Measurements from ENCODE around the gene RRP1B. TPM values are rescaled to one million over a fixed set of nuclear protein-coding genes. Genes with fewer than 3 reads are reported as not detected.
A peak's percentile ranks its signal among the peaks of the same experiment; 100 is the strongest.
"Not testable (repeated sequence)": the region's sequence is repeated elsewhere in the genome, so short reads cannot be mapped to it uniquely, and the experiment has no call there.

Gene RRP1B, protein sequence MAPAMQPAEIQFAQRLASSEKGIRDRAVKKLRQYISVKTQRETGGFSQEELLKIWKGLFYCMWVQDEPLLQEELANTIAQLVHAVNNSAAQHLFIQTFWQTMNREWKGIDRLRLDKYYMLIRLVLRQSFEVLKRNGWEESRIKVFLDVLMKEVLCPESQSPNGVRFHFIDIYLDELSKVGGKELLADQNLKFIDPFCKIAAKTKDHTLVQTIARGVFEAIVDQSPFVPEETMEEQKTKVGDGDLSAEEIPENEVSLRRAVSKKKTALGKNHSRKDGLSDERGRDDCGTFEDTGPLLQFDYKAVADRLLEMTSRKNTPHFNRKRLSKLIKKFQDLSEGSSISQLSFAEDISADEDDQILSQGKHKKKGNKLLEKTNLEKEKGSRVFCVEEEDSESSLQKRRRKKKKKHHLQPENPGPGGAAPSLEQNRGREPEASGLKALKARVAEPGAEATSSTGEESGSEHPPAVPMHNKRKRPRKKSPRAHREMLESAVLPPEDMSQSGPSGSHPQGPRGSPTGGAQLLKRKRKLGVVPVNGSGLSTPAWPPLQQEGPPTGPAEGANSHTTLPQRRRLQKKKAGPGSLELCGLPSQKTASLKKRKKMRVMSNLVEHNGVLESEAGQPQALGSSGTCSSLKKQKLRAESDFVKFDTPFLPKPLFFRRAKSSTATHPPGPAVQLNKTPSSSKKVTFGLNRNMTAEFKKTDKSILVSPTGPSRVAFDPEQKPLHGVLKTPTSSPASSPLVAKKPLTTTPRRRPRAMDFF
- 10 to 100 TPM; 52.6 to 62.0 TPM for total RNA-seq

DNA sequence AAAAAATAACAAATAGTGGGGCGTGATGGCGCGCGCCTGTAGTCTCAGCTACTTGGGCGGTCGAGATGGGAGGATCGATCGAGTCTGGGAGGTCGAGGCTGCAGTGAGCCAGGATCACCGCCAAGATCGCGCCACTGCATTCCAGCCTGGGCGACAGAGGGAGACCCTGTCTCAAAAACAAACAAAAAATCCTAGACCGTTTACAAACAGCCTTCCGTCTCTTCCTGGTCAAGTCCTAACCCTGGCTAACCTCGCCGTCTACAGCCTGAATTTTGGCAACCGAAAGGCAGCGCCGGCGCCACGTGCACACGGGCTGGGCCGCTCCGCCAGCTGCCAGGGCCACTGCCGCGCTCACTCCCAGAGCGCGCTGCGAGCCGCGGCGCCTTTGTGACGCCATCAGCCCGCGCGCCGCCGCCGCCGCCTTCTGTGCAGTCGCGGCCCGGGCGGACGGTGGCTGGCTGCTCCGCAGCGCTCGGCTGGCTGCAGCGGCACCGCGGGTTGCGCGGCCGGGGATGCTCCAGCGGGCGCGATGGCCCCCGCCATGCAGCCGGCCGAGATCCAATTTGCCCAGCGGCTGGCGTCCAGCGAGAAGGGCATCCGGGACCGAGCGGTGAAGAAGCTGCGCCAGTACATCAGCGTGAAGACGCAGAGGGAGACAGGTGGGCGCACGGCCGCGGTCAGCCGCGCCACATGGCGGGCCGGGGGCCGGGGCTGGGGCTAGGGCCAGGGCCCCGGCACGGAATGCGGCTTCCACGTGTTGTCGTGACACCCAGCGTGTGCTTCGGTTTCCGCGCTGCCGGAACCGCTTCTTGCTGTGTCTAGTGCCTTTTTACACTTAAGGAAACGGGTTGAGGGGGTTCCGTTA is at the start of gene RRP1B, which contains the start of gene HSF2BP:
TSS of gene RRP1B (plus strand) at position 425 of the 865 bp plus-strand sequence. CDS start at position 530, 105 bp downstream.
TSS of gene HSF2BP (minus strand) at position 353 of the 865 bp plus-strand sequence. CDS start 1,392 bp downstream, outside the sequence.
- Mint-ChIP-seq H3K36me3 (ENCODE audit: insufficient read depth in 2 of 2) (peaks cover 6 to 14% of the 10 kb centered on the region in 2 donors), H3K27ac (peak within 1 kb of the TSS; percentile 76), H3K27me3 (ENCODE audit: low read depth) (no peaks in the 10 kb centered on the region), H3K4me3 (peak within 1 kb of the TSS; percentile 88 to 95), H3K9me3 (no peaks in the 10 kb centered on the region), H3K4me1 (ENCODE audit: low read depth) (peaks cover 52% of the 10 kb centered on the region)
- peak; percentile 85 to 90 for DNase-seq
- peak; percentile 91 to 94 for ATAC-seq (replicated peaks in 1 of 2)

GRCh38 chr21:43611598-43612369 is 47.6 kb upstream of the RRP1B start:
- Mint-ChIP-seq H3K36me3 (ENCODE audit: insufficient read depth in 2 of 2) (no peaks in the 10 kb centered on the region), H3K4me1 (ENCODE audit: low read depth) (peaks cover 11% of the 10 kb centered on the region), H3K27ac (no peak overlapping the region), H3K4me3 (no peak overlapping the region), H3K27me3 (ENCODE audit: low read depth) (no peaks in the 10 kb centered on the region), H3K9me3 (no peaks in the 10 kb centered on the region)
- DNase-seq = peak in 1 of 2 donors; percentile 19
- no peak for ATAC-seq (replicated peaks in 1 of 2)

- Mint-ChIP-seq H3K9me3 (no peaks in the 10 kb centered on the region), H3K27ac (peak overlapping the region; percentile 46), H3K36me3 (ENCODE audit: insufficient read depth in 2 of 2) (no peaks in the 10 kb centered on the region), H3K4me1 (ENCODE audit: low read depth) (peaks cover 11% of the 10 kb centered on the region), H3K4me3 (no peak overlapping the region), H3K27me3 (ENCODE audit: low read depth) (no peaks in the 10 kb centered on the region)
- DNase-seq (no peak), ATAC-seq (replicated peaks in 1 of 2) (peak; percentile 32 to 52)
Measured at GRCh38 chr21:43613755-43614638, 45.4 kb upstream of the RRP1B start.

DNA sequence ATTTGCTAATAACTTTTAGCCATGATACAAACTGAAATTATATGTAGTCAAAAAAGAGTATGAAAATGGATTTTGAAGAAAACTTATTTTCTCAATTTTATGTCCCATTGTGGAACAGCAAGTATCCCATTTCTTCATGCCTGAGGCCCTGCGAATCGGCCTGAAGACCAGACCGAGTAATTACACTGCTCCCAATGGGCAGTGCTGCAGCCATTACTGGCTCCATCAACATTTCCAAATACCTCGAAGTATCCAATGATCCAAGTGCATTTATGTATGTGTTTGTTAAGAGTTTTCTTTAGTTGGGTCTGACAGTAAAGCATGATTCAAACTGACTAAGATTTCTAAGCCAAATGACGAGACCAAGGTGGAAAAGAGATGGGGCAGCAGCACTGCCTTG is 44.5 kb upstream of the RRP1B start:
- no peaks in the 10 kb centered on the region for H3K27me3 Mint-ChIP-seq (ENCODE audit: low read depth)
- DNase-seq (no peak), ATAC-seq (replicated peaks in 1 of 2) (no peak)
- peaks cover 11% of the 10 kb centered on the region for H3K4me1 Mint-ChIP-seq (ENCODE audit: low read depth)
- H3K9me3 Mint-ChIP-seq = peaks cover 0 to under 1% of the 10 kb centered on the region in 2 donors
- H3K4me3 Mint-ChIP-seq = no peak overlapping the region
- peaks cover 0 to under 1% of the 10 kb centered on the region in 2 donors for H3K36me3 Mint-ChIP-seq (ENCODE audit: insufficient read depth in 2 of 2)
- H3K27ac Mint-ChIP-seq = no peak overlapping the region

DNA sequence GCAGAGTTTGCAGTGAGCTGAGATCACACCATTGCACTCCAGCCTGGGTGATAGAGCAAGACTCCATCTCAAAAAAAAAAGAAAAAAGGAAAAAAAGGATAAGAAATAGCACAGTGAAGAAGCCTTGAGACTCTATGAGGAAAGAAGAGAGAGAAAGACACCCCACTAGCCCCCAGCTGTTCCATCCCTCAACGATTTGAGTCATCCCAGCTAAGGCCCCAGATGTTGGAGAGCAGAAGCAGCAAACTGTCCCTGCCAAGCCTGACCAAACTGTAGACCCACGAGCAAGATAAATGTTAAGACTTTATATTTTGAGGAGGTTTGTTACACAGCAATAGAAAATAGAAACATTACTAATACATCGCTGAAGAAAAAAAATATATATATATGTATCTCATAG is 42.5 kb upstream of the RRP1B start:
- ATAC-seq (replicated peaks in 1 of 2); H3K9me3 Mint-ChIP-seq; DNase-seq; H3K36me3 Mint-ChIP-seq (ENCODE audit: insufficient read depth in 2 of 2); H3K27ac Mint-ChIP-seq; H3K4me3 Mint-ChIP-seq; H3K27me3 Mint-ChIP-seq (ENCODE audit: low read depth): not testable (repeated sequence)
- H3K4me1 Mint-ChIP-seq (ENCODE audit: low read depth) = peaks cover 11% of the 10 kb centered on the region

- ATAC-seq (replicated peaks in 1 of 2) = no peak
- H3K4me1 Mint-ChIP-seq (ENCODE audit: low read depth) = peaks cover 2% of the 10 kb centered on the region
- no peak for DNase-seq
- no peaks in the 10 kb centered on the region for H3K27me3 Mint-ChIP-seq (ENCODE audit: low read depth)
- H3K36me3 Mint-ChIP-seq (ENCODE audit: insufficient read depth in 2 of 2) = peaks cover 3 to 7% of the 10 kb centered on the region in 2 donors
- H3K27ac Mint-ChIP-seq = no peak overlapping the region
- H3K9me3 Mint-ChIP-seq = peaks cover 3 to 6% of the 10 kb centered on the region in 2 donors
- no peak overlapping the region for H3K4me3 Mint-ChIP-seq
Measured at GRCh38 chr21:43618940-43619339, 40.4 kb upstream of the RRP1B start.

- peaks cover 3 to 6% of the 10 kb centered on the region in 2 donors for H3K9me3 Mint-ChIP-seq
- H3K27me3 Mint-ChIP-seq (ENCODE audit: low read depth) = no peaks in the 10 kb centered on the region
- no peak overlapping the region for H3K4me3 Mint-ChIP-seq
- ATAC-seq (replicated peaks in 1 of 2) (no peak), DNase-seq (no peak)
- H3K4me1 Mint-ChIP-seq (ENCODE audit: low read depth) = no peaks in the 10 kb centered on the region
- H3K36me3 Mint-ChIP-seq (ENCODE audit: insufficient read depth in 2 of 2) = peaks cover 3 to 7% of the 10 kb centered on the region in 2 donors
- no peak overlapping the region for H3K27ac Mint-ChIP-seq
Measured at GRCh38 chr21:43619344-43619743, 40.0 kb upstream of the RRP1B start.

DNA sequence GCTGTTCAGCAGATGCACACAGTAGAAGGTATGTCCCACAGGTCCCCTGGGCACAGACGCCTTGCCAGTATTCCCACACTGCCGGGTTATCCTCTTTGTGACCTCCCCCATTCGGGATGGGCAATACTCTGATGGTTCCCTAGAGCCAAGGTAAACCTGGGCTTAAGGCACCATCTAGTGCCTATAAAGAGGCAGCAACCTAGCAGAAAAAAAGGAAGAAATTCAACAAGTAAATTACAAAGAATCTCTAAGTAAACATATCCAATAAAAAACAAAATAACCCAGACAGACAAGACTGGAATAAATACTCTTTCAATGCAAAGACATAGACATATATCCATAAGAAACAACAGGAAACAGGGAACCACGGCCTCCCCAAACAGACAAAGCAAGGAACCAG is 39.5 kb upstream of the RRP1B start:
- H3K9me3 Mint-ChIP-seq = peaks cover 3 to 6% of the 10 kb centered on the region in 2 donors
- DNase-seq (no peak), ATAC-seq (replicated peaks in 1 of 2) (no peak)
- no peak overlapping the region for H3K4me3 Mint-ChIP-seq
- no peaks in the 10 kb centered on the region for H3K27me3 Mint-ChIP-seq (ENCODE audit: low read depth)
- H3K36me3 Mint-ChIP-seq (ENCODE audit: insufficient read depth in 2 of 2) = peaks cover 3 to 7% of the 10 kb centered on the region in 2 donors
- no peaks in the 10 kb centered on the region for H3K4me1 Mint-ChIP-seq (ENCODE audit: low read depth)
- H3K27ac Mint-ChIP-seq = no peak overlapping the region

GRCh38 chr21:43622796-43623195 is 36.6 kb upstream of the RRP1B start:
- peaks cover 3 to 7% of the 10 kb centered on the region in 2 donors for H3K36me3 Mint-ChIP-seq (ENCODE audit: insufficient read depth in 2 of 2)
- no peaks in the 10 kb centered on the region for H3K27me3 Mint-ChIP-seq (ENCODE audit: low read depth)
- ATAC-seq (replicated peaks in 1 of 2) = no peak
- no peak overlapping the region for H3K27ac Mint-ChIP-seq
- H3K9me3 Mint-ChIP-seq = peaks cover 3 to 6% of the 10 kb centered on the region in 2 donors
- H3K4me3 Mint-ChIP-seq = no peak overlapping the region
- DNase-seq = no peak
- H3K4me1 Mint-ChIP-seq (ENCODE audit: low read depth) = no peaks in the 10 kb centered on the region

DNA sequence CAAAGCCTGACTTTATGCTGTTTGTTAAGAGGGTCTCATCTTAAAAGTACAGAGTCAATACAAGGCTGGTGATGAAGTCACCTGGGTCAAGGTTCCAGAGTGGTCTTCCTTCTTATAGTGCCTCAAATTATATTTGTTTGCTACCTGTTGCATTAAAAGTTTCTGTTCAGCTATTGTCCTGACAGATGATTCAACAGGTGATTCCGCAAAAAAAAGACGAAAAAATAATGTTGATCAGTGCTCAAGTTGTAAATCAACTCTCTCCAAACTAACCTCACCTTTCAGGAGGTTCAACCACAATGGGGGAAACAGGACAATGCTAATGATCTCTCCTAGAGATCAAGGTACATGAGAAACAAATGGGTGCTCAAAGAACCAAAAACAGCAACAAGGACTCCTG is 35.8 kb upstream of the RRP1B start:
- H3K27me3 Mint-ChIP-seq (ENCODE audit: low read depth) = no peaks in the 10 kb centered on the region
- no peak for DNase-seq
- no peak overlapping the region for H3K27ac Mint-ChIP-seq
- no peak for ATAC-seq (replicated peaks in 1 of 2)
- H3K4me3 Mint-ChIP-seq = no peak overlapping the region
- H3K4me1 Mint-ChIP-seq (ENCODE audit: low read depth) = no peaks in the 10 kb centered on the region
- H3K36me3 Mint-ChIP-seq (ENCODE audit: insufficient read depth in 2 of 2) = peaks cover 3 to 7% of the 10 kb centered on the region in 2 donors
- H3K9me3 Mint-ChIP-seq = peaks cover 3 to 6% of the 10 kb centered on the region in 2 donors

DNA sequence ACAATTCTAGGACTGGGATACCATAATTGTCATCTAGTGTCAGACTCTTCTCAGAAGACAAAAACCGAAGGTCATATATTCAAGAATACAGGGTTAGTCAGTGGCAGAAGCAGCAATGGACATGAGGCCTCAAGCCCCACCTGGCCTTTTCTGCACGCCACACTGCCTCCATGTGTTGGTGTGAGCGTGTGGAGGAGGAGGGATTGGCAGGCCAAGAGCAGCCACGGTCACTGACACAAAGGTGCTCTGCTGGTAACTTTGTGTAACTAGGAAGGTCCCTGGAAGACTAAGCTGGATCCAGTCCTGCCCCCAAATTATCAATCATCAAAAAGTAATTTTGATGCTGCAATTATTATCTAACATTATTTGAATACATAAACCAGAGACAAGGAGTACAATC is 35.0 kb upstream of the RRP1B start:
- Mint-ChIP-seq H3K27ac (no peak overlapping the region), H3K27me3 (ENCODE audit: low read depth) (no peaks in the 10 kb centered on the region), H3K9me3 (peaks cover 3 to 6% of the 10 kb centered on the region in 2 donors), H3K4me3 (no peak overlapping the region), H3K36me3 (ENCODE audit: insufficient read depth in 2 of 2) (peaks cover 3 to 7% of the 10 kb centered on the region in 2 donors), H3K4me1 (ENCODE audit: low read depth) (no peaks in the 10 kb centered on the region)
- ATAC-seq (replicated peaks in 1 of 2) (no peak), DNase-seq (no peak)
